Measurements from ENCODE around the gene PPP4R3A. TPM values are rescaled to one million over a fixed set of nuclear protein-coding genes. Genes with fewer than 3 reads are reported as not detected.
A peak's percentile ranks its signal among the peaks of the same experiment; 100 is the strongest.

PPP4R3A gene
- total RNA-seq, 1 donor from 2014 or later: 141 TPM

- no peak for ATAC-seq (ENCODE audit: low read depth)
- CTCF ChIA-PET: no interaction called here
- Mint-ChIP-seq H3K27me3 (no peaks in the 10 kb centered on the region), H3K4me1 (peaks cover 71% of the 10 kb centered on the region), H3K27ac (no peak overlapping the region), H3K36me3 (ENCODE audit: low read depth) (peaks cover 44% of the 10 kb centered on the region), H3K4me3 (no peak overlapping the region), H3K9me3 (no peaks in the 10 kb centered on the region)
- POLR2A ChIA-PET: interaction anchor here (0.6 to 1.4 kb wide), 4 partner anchors 9 to 29 kb away, joined by 3 to 4 read pairs (median 4); partner anchors contain the start of gene PPP4R3A
- intact Hi-C loops (cut with micrococcal nuclease): no loop called here
- TF ChIP-seq CTCF (IDR thresholded peaks at IDR 0.05): no peak
- no peak for DNase-seq
Measured at GRCh38 chr14:91493169-91493568, 16.9 kb downstream of the PPP4R3A start.

- Mint-ChIP-seq H3K27me3 (no peaks in the 10 kb centered on the region), H3K9me3 (no peaks in the 10 kb centered on the region), H3K4me1 (peaks cover 56% of the 10 kb centered on the region), H3K27ac (peak overlapping the region; percentile 84), H3K4me3 (peak overlapping the region; percentile 24), H3K36me3 (ENCODE audit: low read depth) (peaks cover 84% of the 10 kb centered on the region)
- intact Hi-C loops (cut with micrococcal nuclease): loop anchor here (1.0 to 2.0 kb wide), 2 partner anchors 26 to 512 kb away; partner anchors contain the start of gene PPP4R3A
- POLR2A ChIA-PET: interaction anchor here (2.9 to 3.0 kb wide), 2 partner anchors 11 to 25 kb away, joined by 9 to 20 read pairs; partner anchors contain the start of gene PPP4R3A
- no peak for DNase-seq
- CTCF ChIA-PET: interaction anchor here (1.1 to 2.9 kb wide), 2 partner anchors 26 to 512 kb away, joined by 3 to 7 read pairs; partner anchors contain the start of gene PPP4R3A
- no peak for TF ChIP-seq CTCF (IDR thresholded peaks at IDR 0.05)
- ATAC-seq (ENCODE audit: low read depth): peak; percentile 93
Measured at GRCh38 chr14:91484744-91485143, 25.4 kb downstream of the PPP4R3A start.

GRCh38 chr14:91484186-91484585, 25.9 kb downstream of the PPP4R3A start:
- peaks cover 84% of the 10 kb centered on the region for H3K36me3 Mint-ChIP-seq (ENCODE audit: low read depth)
- DNase-seq: no peak

GRCh38 chr14:91482263-91483013, 27.7 kb downstream of the PPP4R3A start:
- H3K4me3 Mint-ChIP-seq: no peak overlapping the region
- no peaks in the 10 kb centered on the region for H3K27me3 Mint-ChIP-seq
- ATAC-seq (ENCODE audit: low read depth) (no peak), DNase-seq (no peak)
- H3K4me1 Mint-ChIP-seq: peaks cover 71% of the 10 kb centered on the region
- no peak for TF ChIP-seq CTCF (IDR thresholded peaks at IDR 0.05)
- peaks cover 85% of the 10 kb centered on the region for H3K36me3 Mint-ChIP-seq (ENCODE audit: low read depth)
- intact Hi-C loops (cut with micrococcal nuclease): no loop called here
- no peak overlapping the region for H3K27ac Mint-ChIP-seq
- ChIA-PET CTCF (interaction anchor here (2.9 kb wide), 1 partner anchor 515 kb away, joined by 7 read pairs; no protein-coding TSS in a partner anchor), POLR2A (no interaction called here)
- H3K9me3 Mint-ChIP-seq: no peaks in the 10 kb centered on the region

More at GRCh38 chr14:91484186-91484585, 25.9 kb downstream of the PPP4R3A start:
- no peaks in the 10 kb centered on the region for H3K27me3 Mint-ChIP-seq
- intact Hi-C loops (cut with micrococcal nuclease): loop anchor here (1.0 to 2.0 kb wide), 2 partner anchors 26 to 513 kb away; partner anchors contain the start of gene PPP4R3A
- peaks cover 59% of the 10 kb centered on the region for H3K4me1 Mint-ChIP-seq
- H3K9me3 Mint-ChIP-seq: no peaks in the 10 kb centered on the region
- H3K27ac Mint-ChIP-seq: peak overlapping the region; percentile 84
- H3K4me3 Mint-ChIP-seq: no peak overlapping the region
- CTCF ChIA-PET: interaction anchor here (1.1 to 2.9 kb wide), 2 partner anchors 26 to 513 kb away, joined by 3 to 7 read pairs; partner anchors contain the start of gene PPP4R3A
- no peak for ATAC-seq (ENCODE audit: low read depth)
- POLR2A ChIA-PET: interaction anchor here (1.4 to 3.0 kb wide), 3 partner anchors 9 to 25 kb away, joined by 4 to 20 read pairs (median 9); partner anchors contain the start of gene PPP4R3A
- no peak for TF ChIP-seq CTCF (IDR thresholded peaks at IDR 0.05)

- no peaks in the 10 kb centered on the region for H3K9me3 Mint-ChIP-seq
- H3K27me3 Mint-ChIP-seq: no peaks in the 10 kb centered on the region
- no peak for TF ChIP-seq CTCF (IDR thresholded peaks at IDR 0.05)
- intact Hi-C loops (cut with micrococcal nuclease): no loop called here
- ChIA-PET POLR2A (interaction anchor here (0.6 to 1.0 kb wide), 3 partner anchors 13 to 33 kb away, joined by 3 to 5 read pairs (median 4); partner anchors contain the start of gene PPP4R3A), CTCF (interaction anchor here (1.2 kb wide), 1 partner anchor 154 kb away, joined by 3 read pairs; no protein-coding TSS in a partner anchor)
- DNase-seq (no peak), ATAC-seq (ENCODE audit: low read depth) (no peak)
- H3K4me3 Mint-ChIP-seq: peak overlapping the region; percentile 2
- peak overlapping the region; percentile 63 for H3K27ac Mint-ChIP-seq
- H3K4me1 Mint-ChIP-seq: peaks cover 40% of the 10 kb centered on the region
- peaks cover 91% of the 10 kb centered on the region for H3K36me3 Mint-ChIP-seq (ENCODE audit: low read depth)
Measured at GRCh38 chr14:91477388-91477787, 32.7 kb downstream of the PPP4R3A start.

All from activated B cell treated with CpG ODN at 0.5 μM for 24 hours (primary cell).